ENCODE measurements around the gene NAA16.
"Not testable (repeated sequence)": the region's sequence is repeated elsewhere in the genome, so short reads cannot be mapped to it uniquely, and the experiment has no call there.

The NAA16 gene

GRCh38 chr13:41306271-41307145 lies 4.6 kb upstream of the NAA16 start:
- DNase-seq = no peak

- DNase-seq = no peak
Observed at GRCh38 chr13:41307884-41308640, 3.0 kb upstream of the NAA16 start.

- DNase-seq = peak; percentile 66
Observed at GRCh38 chr13:41311406-41312175, 524 bp downstream of the NAA16 start.

GRCh38 chr13:41312176-41312500 lies 1.1 kb downstream of the NAA16 start:
- DNase-seq = peak; percentile 35

GRCh38 chr13:41313117-41313516 lies 2.0 kb downstream of the NAA16 start:
- no peak for DNase-seq

GRCh38 chr13:41313659-41314197 lies 2.7 kb downstream of the NAA16 start:
- no peak for DNase-seq

- no peak for DNase-seq
Observed at GRCh38 chr13:41315443-41316047, 4.5 kb downstream of the NAA16 start.

- DNase-seq = no peak
Observed at GRCh38 chr13:41317243-41317642, 6.2 kb downstream of the NAA16 start.

- DNase-seq = no peak
Observed at GRCh38 chr13:41325752-41326151, 14.7 kb downstream of the NAA16 start.

- DNase-seq = no peak
Observed at GRCh38 chr13:41326661-41327060, 15.6 kb downstream of the NAA16 start.

GRCh38 chr13:41327994-41328790 lies 17.1 kb downstream of the NAA16 start:
- DNase-seq = no peak

GRCh38 chr13:41332829-41333228 lies 21.8 kb downstream of the NAA16 start:
- DNase-seq = no peak

GRCh38 chr13:41334810-41335209 lies 23.7 kb downstream of the NAA16 start:
- no peak for DNase-seq

GRCh38 chr13:41344358-41344757 lies 33.3 kb downstream of the NAA16 start:
- DNase-seq = no peak

- DNase-seq = no peak
Observed at GRCh38 chr13:41345165-41345913, 34.3 kb downstream of the NAA16 start.

GRCh38 chr13:41345914-41346589 lies 35.0 kb downstream of the NAA16 start:
- no peak for DNase-seq

- DNase-seq = peak; percentile 57
Observed at GRCh38 chr13:41352935-41353840, 42.1 kb downstream of the NAA16 start.

- no peak for DNase-seq
Observed at GRCh38 chr13:41354416-41354815, 43.3 kb downstream of the NAA16 start.

GRCh38 chr13:41356385-41356648 lies 45.2 kb downstream of the NAA16 start:
- not testable (repeated sequence) for DNase-seq

GRCh38 chr13:41356786-41357185 lies 45.7 kb downstream of the NAA16 start:
- peak; percentile 39 for DNase-seq

All from stimulated activated CD8-positive, alpha-beta memory T cell treated with anti-CD3 and anti-CD28 coated beads, Interleukin-4, amount 100 ng/mL, for 48 hours (primary cell).